ENCODE data around the gene ALPG.

The ALPG gene

DNA sequence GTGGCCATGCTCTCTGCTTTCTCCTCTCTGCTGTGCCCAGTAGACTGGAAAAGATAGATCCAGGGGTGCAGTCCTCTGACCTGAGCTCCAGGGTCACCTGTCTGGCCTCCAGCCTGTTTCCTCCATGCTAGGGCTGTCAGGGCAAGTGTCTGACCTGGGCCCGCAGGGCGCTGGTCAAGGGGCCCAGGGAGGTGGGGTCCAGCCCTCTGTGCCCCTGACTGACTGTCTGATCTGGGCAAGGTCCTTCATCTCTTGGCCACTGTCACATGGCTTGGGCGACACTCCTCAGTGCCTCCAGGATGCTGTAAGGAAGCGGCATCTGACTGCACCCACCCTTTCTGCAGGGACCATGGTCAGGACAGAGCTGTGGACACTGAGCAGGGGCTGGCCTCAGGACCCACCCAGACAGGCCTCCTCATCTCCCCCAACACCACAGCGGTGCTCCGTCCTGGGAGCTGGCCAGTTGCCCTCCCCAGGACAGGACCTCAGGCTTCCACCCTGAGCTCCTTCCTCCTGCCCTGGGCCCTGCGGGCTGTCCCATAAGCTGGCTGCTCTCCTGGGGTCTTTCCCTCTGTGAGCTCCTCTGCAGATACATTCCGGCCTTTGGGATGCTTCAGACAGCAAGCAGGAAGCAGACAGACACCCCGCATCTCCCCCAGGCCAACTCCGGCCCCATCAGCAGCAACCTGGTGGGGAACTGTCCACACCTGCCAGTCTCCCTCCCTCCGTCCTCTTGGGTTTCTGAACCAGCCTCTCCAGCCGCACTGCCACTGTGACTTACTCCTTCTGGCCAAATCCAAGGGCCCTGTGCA lies 28.1 kb downstream of the ALPG start:
- H3K9ac ChIP-seq (ENCODE audit: low read length): no peak overlapping the region
- H3K9me2 ChIP-seq (replicated peaks; ENCODE audit: insufficient read depth, low read length): no peaks in the 10 kb centered on the region
- no peaks in the 10 kb centered on the region for H3K79me2 ChIP-seq (ENCODE audit: insufficient read depth, low read length)
- no peak overlapping the region for H3K4me2 ChIP-seq (ENCODE audit: low read depth, low read length, poor library complexity, severe bottlenecking)
- no peaks in the 10 kb centered on the region for H4K20me1 ChIP-seq (ENCODE audit: low read depth, low read length)
- no peak for TF ChIP-seq EZH2phosphoT487 (conservative IDR thresholded peaks at IDR 0.05; ENCODE audit: low read length)
- TF ChIP-seq, protein P1, sequence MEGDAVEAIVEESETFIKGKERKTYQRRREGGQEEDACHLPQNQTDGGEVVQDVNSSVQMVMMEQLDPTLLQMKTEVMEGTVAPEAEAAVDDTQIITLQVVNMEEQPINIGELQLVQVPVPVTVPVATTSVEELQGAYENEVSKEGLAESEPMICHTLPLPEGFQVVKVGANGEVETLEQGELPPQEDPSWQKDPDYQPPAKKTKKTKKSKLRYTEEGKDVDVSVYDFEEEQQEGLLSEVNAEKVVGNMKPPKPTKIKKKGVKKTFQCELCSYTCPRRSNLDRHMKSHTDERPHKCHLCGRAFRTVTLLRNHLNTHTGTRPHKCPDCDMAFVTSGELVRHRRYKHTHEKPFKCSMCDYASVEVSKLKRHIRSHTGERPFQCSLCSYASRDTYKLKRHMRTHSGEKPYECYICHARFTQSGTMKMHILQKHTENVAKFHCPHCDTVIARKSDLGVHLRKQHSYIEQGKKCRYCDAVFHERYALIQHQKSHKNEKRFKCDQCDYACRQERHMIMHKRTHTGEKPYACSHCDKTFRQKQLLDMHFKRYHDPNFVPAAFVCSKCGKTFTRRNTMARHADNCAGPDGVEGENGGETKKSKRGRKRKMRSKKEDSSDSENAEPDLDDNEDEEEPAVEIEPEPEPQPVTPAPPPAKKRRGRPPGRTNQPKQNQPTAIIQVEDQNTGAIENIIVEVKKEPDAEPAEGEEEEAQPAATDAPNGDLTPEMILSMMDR (IDR thresholded peaks at IDR 0.05; ENCODE audit: insufficient read depth, low read length, poor library complexity, severe bottlenecking): no peak
- no peaks in the 10 kb centered on the region for H3K27me3 ChIP-seq (ENCODE audit: low read length)
- no peaks in the 10 kb centered on the region for H3K36me3 ChIP-seq (ENCODE audit: low read length)
- H3K4me3 ChIP-seq (ENCODE audit: insufficient read depth, low read length, poor library complexity, severe bottlenecking): no peak overlapping the region
- H3F3A ChIP-seq (ENCODE audit: insufficient read depth): no peaks in the 10 kb centered on the region
- H3K9me3 ChIP-seq (ENCODE audit: insufficient read depth, low read length): no peaks in the 10 kb centered on the region
- H3K27ac ChIP-seq (ENCODE audit: low read depth, low read length): no peak overlapping the region
- no peak overlapping the region for H2AFZ ChIP-seq (ENCODE audit: low read depth, low read length, severe bottlenecking)

DNA sequence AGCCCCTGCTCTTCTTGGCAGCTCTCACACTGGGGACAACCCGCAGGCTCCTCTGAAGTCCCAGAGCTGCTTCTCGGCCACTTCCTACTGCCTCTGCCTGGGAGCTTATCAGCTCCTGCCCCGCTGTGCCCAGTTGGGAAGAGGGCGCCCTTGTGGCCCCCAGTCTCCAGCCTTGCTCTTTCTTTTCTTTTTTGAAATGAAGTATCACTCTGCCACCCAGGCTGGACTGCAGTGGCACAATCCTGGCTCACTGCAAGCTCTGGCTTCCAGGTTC lies 28.7 kb downstream of the ALPG start:
- H3K27me3 ChIP-seq (ENCODE audit: low read length): no peaks in the 10 kb centered on the region
- no peak for TF ChIP-seq EZH2phosphoT487 (conservative IDR thresholded peaks at IDR 0.05; ENCODE audit: low read length)
- TF ChIP-seq, protein P1 (IDR thresholded peaks at IDR 0.05; ENCODE audit: insufficient read depth, low read length, poor library complexity, severe bottlenecking): no peak
- no peak overlapping the region for H3K4me3 ChIP-seq (ENCODE audit: insufficient read depth, low read length, poor library complexity, severe bottlenecking)
- H3K9me2 ChIP-seq (replicated peaks; ENCODE audit: insufficient read depth, low read length): no peaks in the 10 kb centered on the region
- H3K9ac ChIP-seq (ENCODE audit: low read length): no peak overlapping the region
- H3K9me3 ChIP-seq (ENCODE audit: insufficient read depth, low read length): no peaks in the 10 kb centered on the region
- H3K4me2 ChIP-seq (ENCODE audit: low read depth, low read length, poor library complexity, severe bottlenecking): no peak overlapping the region
- no peaks in the 10 kb centered on the region for H3F3A ChIP-seq (ENCODE audit: insufficient read depth)
- no peaks in the 10 kb centered on the region for H3K36me3 ChIP-seq (ENCODE audit: low read length)
- no peak overlapping the region for H2AFZ ChIP-seq (ENCODE audit: low read depth, low read length, severe bottlenecking)
- H4K20me1 ChIP-seq (ENCODE audit: low read depth, low read length): no peaks in the 10 kb centered on the region
- no peaks in the 10 kb centered on the region for H3K79me2 ChIP-seq (ENCODE audit: insufficient read depth, low read length)
- H3K27ac ChIP-seq (ENCODE audit: low read depth, low read length): no peak overlapping the region

DNA sequence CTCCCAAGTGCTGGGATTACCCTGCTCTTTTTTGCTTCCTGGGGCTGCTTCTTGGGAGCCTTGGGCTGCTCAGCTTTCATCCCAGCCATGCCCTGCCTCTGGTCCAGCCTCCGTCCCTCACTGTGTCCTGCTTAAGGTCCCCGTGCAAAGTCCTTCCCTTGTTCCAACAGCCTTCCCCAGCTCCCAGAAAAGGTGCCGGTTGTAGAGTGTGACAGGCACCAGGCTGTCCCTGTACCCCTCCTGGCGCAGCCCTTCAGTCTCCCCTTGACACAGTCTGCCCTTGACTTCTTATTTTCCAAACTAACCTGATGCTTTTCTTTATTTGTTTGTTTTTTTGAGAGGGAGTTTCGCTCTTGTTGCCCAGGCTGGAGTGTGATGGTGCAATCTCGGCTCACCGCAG lies 29.2 kb downstream of the ALPG start:
- H3K36me3 ChIP-seq (ENCODE audit: low read length): no peaks in the 10 kb centered on the region
- no peaks in the 10 kb centered on the region for H3K9me3 ChIP-seq (ENCODE audit: insufficient read depth, low read length)
- no peak overlapping the region for H3K4me3 ChIP-seq (ENCODE audit: insufficient read depth, low read length, poor library complexity, severe bottlenecking)
- no peaks in the 10 kb centered on the region for H3K9me2 ChIP-seq (replicated peaks; ENCODE audit: insufficient read depth, low read length)
- H4K20me1 ChIP-seq (ENCODE audit: low read depth, low read length): no peaks in the 10 kb centered on the region
- H3K79me2 ChIP-seq (ENCODE audit: insufficient read depth, low read length): no peaks in the 10 kb centered on the region
- TF ChIP-seq, protein P1 (IDR thresholded peaks at IDR 0.05; ENCODE audit: insufficient read depth, low read length, poor library complexity, severe bottlenecking): no peak
- no peak for TF ChIP-seq EZH2phosphoT487 (conservative IDR thresholded peaks at IDR 0.05; ENCODE audit: low read length)
- no peak overlapping the region for H2AFZ ChIP-seq (ENCODE audit: low read depth, low read length, severe bottlenecking)
- H3K27ac ChIP-seq (ENCODE audit: low read depth, low read length): no peak overlapping the region
- H3F3A ChIP-seq (ENCODE audit: insufficient read depth): no peaks in the 10 kb centered on the region
- H3K27me3 ChIP-seq (ENCODE audit: low read length): no peaks in the 10 kb centered on the region
- H3K4me2 ChIP-seq (ENCODE audit: low read depth, low read length, poor library complexity, severe bottlenecking): no peak overlapping the region
- H3K9ac ChIP-seq (ENCODE audit: low read length): no peak overlapping the region
